Stimulated activated CD4-positive, alpha-beta T cell treated with anti-CD3 and anti-CD28 coated beads, Interleukin-1b, Interleukin-23, amount 100 ng/mL, for 48 hours (primary cell): ENCODE results near the gene TNNI2.

ENCODE experiments used
- DNase-seq: peaks from one replicate; pipeline ENCODE4 v3.0.0-alpha.2; 2020

The TNNI2 gene

DNA sequence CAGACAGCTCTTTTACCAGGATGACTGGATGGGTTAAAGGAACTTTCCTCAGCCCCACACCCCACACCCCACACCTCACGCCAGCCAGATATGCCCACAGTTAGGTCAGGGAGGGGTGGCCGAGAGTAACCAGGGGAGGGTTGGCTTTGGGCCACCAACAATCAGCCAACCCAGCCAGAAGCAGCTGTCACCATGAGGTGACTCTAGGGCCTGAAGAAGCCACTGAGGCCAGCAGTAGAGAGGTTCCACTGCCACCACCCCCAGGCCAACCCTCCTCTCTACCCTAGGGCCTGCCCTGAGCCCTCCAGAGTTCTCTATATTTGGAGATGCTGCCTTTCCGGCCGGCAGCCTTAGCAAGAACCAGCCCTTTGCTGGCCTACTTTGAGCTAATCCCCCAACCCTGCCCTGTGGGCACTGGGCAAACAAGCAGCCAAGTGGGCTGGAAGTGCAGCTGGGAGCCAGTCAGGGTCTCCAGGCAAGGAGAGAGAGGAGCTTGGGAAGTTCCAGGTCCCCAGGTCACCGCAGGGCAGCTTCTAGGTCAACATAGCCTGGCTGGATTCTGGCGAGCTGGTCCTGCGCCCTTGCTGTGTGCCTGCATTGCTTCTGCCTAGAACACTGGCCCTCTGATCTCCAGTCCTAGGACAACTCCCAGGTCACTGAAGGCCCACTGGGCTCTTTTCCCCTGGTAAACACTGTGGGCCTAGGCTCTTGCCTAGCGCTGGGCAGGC, 16.0 kb upstream of the TNNI2 start:
- no peak for DNase-seq

- no peak for DNase-seq
Measured at GRCh38 chr11:1823376-1824220, 15.2 kb upstream of the TNNI2 start.

- no peak for DNase-seq
Measured at GRCh38 chr11:1824221-1825038, 14.4 kb upstream of the TNNI2 start.

- no peak for DNase-seq
Measured at GRCh38 chr11:1825039-1825740, 13.6 kb upstream of the TNNI2 start.

- no peak for DNase-seq
Measured at GRCh38 chr11:1825785-1826451, 12.9 kb upstream of the TNNI2 start.

GRCh38 chr11:1826552-1827094, 12.2 kb upstream of the TNNI2 start:
- no peak for DNase-seq

DNA sequence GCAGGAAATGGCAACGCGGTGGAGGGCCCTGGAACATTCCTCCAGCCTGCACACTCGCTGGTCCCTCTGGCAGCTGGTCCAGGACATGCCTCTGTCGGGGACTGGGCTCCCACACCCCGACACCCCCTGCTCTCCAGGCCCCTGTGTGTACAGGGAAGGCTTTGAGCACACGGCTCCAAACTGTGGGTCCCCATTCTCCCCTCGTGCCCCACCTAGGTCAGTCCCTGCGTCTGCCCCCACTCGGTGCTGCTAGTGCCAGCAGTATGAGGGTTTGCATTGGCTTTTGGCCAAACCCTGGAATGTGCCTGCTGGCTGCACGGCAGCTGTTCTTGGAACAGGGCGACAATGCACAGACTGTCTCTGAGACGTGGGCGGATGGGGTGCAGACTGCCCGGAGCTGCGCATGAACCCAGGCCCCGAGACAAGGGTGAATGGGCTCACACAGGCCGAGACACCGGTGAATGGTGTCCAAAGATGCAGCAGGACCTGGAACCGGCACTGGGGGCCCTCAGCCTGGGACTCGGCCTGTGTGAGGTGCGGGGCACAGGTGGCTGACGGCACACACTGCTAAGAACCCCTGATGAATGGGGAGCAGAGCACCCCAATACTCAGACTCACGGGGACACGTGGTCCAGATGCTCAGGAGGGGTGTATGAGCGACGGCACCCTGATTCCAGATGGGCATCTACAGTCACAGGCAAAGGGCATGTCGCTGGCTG, 11.5 kb upstream of the TNNI2 start:
- no peak for DNase-seq

GRCh38 chr11:1827931-1828330, 10.8 kb upstream of the TNNI2 start:
- no peak for DNase-seq

DNA sequence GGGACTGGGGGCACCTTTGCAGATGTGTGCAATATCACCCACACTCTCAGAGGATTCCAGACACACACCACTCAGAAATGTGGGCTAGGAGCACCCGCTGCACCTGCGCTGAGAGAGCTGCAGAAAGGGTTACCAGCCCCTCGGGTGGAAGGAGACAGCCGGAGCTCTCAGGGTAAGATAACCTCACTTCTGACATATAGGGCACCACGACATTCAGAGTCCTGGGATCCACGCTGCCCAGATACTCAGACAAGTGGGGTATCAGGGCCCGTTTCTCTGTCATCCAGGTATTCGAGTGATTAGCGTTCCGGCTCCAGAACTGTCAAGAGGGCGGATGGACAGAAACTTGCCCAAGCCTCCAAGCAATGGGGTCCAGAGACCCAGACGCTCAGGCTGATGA, 10.2 kb upstream of the TNNI2 start:
- no peak for DNase-seq

- no peak for DNase-seq
Measured at GRCh38 chr11:1829039-1829820, 9.6 kb upstream of the TNNI2 start.

- DNase-seq = no peak
Measured at GRCh38 chr11:1830004-1830321, 8.8 kb upstream of the TNNI2 start.

- no peak for DNase-seq
Measured at GRCh38 chr11:1830322-1831223, 8.2 kb upstream of the TNNI2 start.

DNA sequence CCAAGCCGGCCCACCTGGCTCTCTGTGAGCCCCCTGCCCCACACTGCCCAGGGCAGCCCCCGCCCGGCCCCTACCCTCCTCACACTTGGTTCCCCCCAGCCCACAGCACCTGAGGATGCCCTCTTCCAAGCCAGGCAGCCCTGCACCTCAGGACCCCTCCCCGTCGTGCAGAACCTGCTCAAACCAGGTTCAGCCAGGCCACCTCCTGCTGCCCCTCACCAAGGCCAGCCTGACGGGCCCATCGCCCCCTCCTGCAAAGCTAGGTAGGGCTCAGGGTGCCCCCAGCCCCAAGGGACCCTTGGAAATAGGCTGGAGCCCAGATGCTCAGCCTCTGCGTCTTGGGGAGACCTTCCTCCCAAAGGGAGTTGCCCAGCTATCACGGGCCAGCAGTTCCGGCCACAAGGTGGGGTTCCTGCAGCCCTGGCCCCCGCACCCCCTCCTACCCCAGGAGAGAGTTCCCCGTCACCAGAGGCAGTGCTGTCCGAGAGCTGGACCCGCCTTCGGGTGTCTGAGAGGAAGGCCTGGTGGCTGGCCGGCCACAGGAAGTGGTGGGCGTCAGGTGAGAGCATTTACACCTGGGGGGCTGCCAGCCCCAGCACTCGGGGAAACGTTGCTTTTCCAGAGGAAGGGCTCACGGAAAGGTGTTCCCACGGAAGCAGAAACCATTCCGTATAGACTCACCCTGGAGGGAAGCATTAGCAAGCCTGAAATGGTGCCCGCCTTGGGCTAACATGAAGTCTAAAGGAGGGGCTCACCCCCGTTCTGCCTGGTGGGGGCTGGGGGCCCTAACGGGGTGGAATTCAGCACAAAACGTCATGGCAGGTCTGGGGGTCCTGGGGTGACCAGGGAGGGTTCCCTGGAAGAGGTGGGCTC, 7.2 kb upstream of the TNNI2 start:
- no peak for DNase-seq

DNA sequence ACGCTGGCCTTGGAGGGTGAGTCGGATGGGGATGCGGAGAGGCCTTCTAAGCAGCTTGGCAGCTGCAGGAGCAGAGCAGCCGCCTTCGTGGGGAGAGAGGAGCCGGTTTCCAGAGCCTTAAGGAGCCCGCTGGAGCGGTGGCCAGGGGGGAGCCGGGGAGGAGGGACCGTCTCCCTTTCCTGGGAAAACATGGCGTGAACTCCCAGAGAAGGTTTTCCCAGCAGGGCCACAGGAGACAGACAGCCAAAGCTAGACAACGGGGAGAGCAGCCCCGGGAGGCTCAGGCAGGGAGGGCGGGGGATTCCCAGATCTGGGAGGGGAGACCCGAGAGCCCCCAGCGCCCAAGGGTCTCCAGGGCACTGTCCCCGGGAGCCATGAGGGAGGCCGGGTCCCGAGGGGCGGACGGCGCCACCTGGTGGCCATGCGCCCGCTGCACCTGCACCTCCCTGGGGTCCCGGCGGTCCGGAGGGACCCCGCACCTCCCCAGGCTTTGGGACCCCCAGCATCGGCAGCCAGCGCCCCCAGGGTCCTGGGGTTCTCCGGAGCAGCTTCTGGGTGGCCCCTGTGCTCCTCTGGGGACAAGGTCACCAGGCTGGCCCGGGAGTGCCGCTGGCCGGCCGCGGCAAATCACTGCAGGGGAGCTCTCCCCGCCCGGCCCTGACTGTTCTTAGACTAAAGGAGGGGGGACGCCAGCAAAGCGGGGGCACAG, 6.4 kb upstream of the TNNI2 start:
- peak; percentile 49 for DNase-seq

DNA sequence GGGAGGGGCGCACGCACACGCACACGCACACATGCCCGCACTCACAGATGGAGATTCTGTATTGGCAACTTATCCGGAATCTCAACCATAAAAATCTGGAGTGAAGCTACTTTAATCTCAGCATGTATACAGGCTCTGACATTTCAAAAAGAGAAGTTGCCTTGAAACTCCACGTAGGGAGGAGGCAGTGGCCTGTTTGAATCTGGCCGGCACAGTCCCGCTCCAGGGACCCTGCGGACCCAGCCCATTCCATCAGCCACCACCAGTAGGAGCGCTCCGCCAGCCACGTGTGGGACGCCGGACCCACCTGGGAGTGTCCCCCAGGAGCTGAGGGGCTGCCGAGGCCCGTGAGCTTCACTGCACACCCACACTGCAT, 5.9 kb upstream of the TNNI2 start:
- DNase-seq = no peak

- no peak for DNase-seq
Measured at GRCh38 chr11:1834062-1834610, 4.6 kb upstream of the TNNI2 start.
